Stomach smooth muscle (tissue), 2 donors: ENCODE measurements around the gene KCND3.

Source experiments
- H3K27ac ChIP-seq: one replicate; pipeline ENCODE4 v1.7.0; 2013; ENCODE audit warnings: mild to moderate bottlenecking, low read length, inconsistent platforms
- H3K27me3 ChIP-seq, 2 donors: one replicate each; pipeline ENCODE4 v1.7.0; 2013; ENCODE audit warnings: low read length in 2 of 2; ENCODE audit not compliant: insufficient read depth in 2 of 2, control insufficient read depth in 1 of 2
- H3K36me3 ChIP-seq, 2 donors: one replicate each; pipeline ENCODE4 v1.7.0; 2013; ENCODE audit warnings: low read length in 2 of 2; ENCODE audit not compliant: control insufficient read depth in 2 of 2, insufficient read depth in 2 of 2
- H3K4me1 ChIP-seq: one replicate; pipeline ENCODE4 v1.7.0; 2013; ENCODE audit warnings: low read length; ENCODE audit not compliant: control insufficient read depth, insufficient read depth
- H3K4me3 ChIP-seq, 2 donors: one replicate each; pipeline ENCODE4 v1.7.0; 2013; ENCODE audit warnings: low read length in 2 of 2
- H3K9ac ChIP-seq, 2 donors: one replicate each; pipeline ENCODE4 v1.7.0; 2013; ENCODE audit warnings: low read length in 2 of 2, mild to moderate bottlenecking in 1 of 2
- H3K9me3 ChIP-seq, 2 donors: one replicate each; pipeline ENCODE4 v1.7.0; 2013; ENCODE audit warnings: low read length in 2 of 2; ENCODE audit not compliant: control insufficient read depth in 2 of 2
- donor health status: healthy.
- donor health status: Pancreatic carcinoma.

Gene KCND3

GRCh38 chr1:111976332-111976731, 13.1 kb downstream of the KCND3 start:
- H3K9me3 ChIP-seq, result no peaks in the 10 kb centered on the region
- no peak overlapping the region for H3K9ac ChIP-seq
- no peak overlapping the region for H3K27ac ChIP-seq
- no peak overlapping the region for H3K4me3 ChIP-seq
- peaks cover 10 to 13% of the 10 kb centered on the region in 2 donors for H3K36me3 ChIP-seq
- peaks cover 0 to 2% of the 10 kb centered on the region in 2 donors for H3K27me3 ChIP-seq
- H3K4me1 ChIP-seq, result peaks cover 3% of the 10 kb centered on the region

- Histone ChIP-seq H3K4me3 (no peak overlapping the region), H3K36me3 (peaks cover 0 to 9% of the 10 kb centered on the region in 2 donors), H3K4me1 (peaks cover 13% of the 10 kb centered on the region), H3K9ac (no peak overlapping the region), H3K9me3 (no peaks in the 10 kb centered on the region), H3K27me3 (peaks cover 0 to 2% of the 10 kb centered on the region in 2 donors), H3K27ac (no peak overlapping the region)
Observed at GRCh38 chr1:111973150-111973790, 16.2 kb downstream of the KCND3 start.

GRCh38 chr1:111971396-111971795, 18.1 kb downstream of the KCND3 start:
- peaks cover 25% of the 10 kb centered on the region for H3K4me1 ChIP-seq
- H3K36me3 ChIP-seq, result peaks cover 0 to 4% of the 10 kb centered on the region in 2 donors
- H3K27me3 ChIP-seq, result no peaks in the 10 kb centered on the region
- H3K9ac ChIP-seq, result no peak overlapping the region
- no peak overlapping the region for H3K4me3 ChIP-seq
- no peak overlapping the region for H3K27ac ChIP-seq
- no peaks in the 10 kb centered on the region for H3K9me3 ChIP-seq

GRCh38 chr1:111968511-111968910, 21.0 kb downstream of the KCND3 start:
- Histone ChIP-seq H3K27ac (no peak overlapping the region), H3K4me1 (peaks cover 44% of the 10 kb centered on the region), H3K9ac (no peak overlapping the region), H3K27me3 (no peaks in the 10 kb centered on the region), H3K9me3 (no peaks in the 10 kb centered on the region), H3K36me3 (no peaks in the 10 kb centered on the region), H3K4me3 (no peak overlapping the region)

- Histone ChIP-seq H3K27ac (peak overlapping the region; percentile 31), H3K36me3 (no peaks in the 10 kb centered on the region), H3K4me3 (no peak overlapping the region), H3K9ac (peak overlapping the region in 1 of 2 donors; percentile 21), H3K9me3 (no peaks in the 10 kb centered on the region), H3K27me3 (no peaks in the 10 kb centered on the region), H3K4me1 (peaks cover 44% of the 10 kb centered on the region)
Observed at GRCh38 chr1:111967886-111968285, 21.6 kb downstream of the KCND3 start.

- Histone ChIP-seq H3K9ac (no peak overlapping the region), H3K9me3 (no peaks in the 10 kb centered on the region), H3K4me1 (peaks cover 44% of the 10 kb centered on the region), H3K27ac (peak overlapping the region; percentile 31), H3K36me3 (no peaks in the 10 kb centered on the region), H3K27me3 (no peaks in the 10 kb centered on the region), H3K4me3 (no peak overlapping the region)
Observed at GRCh38 chr1:111967067-111967690, 22.3 kb downstream of the KCND3 start.

- Histone ChIP-seq H3K27ac (no peak overlapping the region), H3K4me3 (no peak overlapping the region), H3K9ac (no peak overlapping the region), H3K27me3 (no peaks in the 10 kb centered on the region), H3K4me1 (peaks cover 47% of the 10 kb centered on the region), H3K9me3 (no peaks in the 10 kb centered on the region), H3K36me3 (no peaks in the 10 kb centered on the region)
Observed at GRCh38 chr1:111965781-111966443, 23.6 kb downstream of the KCND3 start.

GRCh38 chr1:111963985-111964738, 25.3 kb downstream of the KCND3 start:
- Histone ChIP-seq H3K9me3 (no peaks in the 10 kb centered on the region), H3K4me3 (no peak overlapping the region), H3K9ac (no peak overlapping the region), H3K27me3 (no peaks in the 10 kb centered on the region), H3K27ac (no peak overlapping the region), H3K36me3 (no peaks in the 10 kb centered on the region), H3K4me1 (peaks cover 50% of the 10 kb centered on the region)

GRCh38 chr1:111961773-111962565, 27.5 kb downstream of the KCND3 start:
- Histone ChIP-seq H3K4me1 (peaks cover 43% of the 10 kb centered on the region), H3K36me3 (no peaks in the 10 kb centered on the region), H3K9ac (no peak overlapping the region), H3K4me3 (no peak overlapping the region), H3K27me3 (no peaks in the 10 kb centered on the region), H3K27ac (no peak overlapping the region), H3K9me3 (no peaks in the 10 kb centered on the region)

- Histone ChIP-seq H3K4me1 (peaks cover 52% of the 10 kb centered on the region), H3K4me3 (no peak overlapping the region), H3K9ac (no peak overlapping the region), H3K9me3 (no peaks in the 10 kb centered on the region), H3K36me3 (no peaks in the 10 kb centered on the region), H3K27ac (no peak overlapping the region), H3K27me3 (no peaks in the 10 kb centered on the region)
Observed at GRCh38 chr1:111961016-111961415, 28.5 kb downstream of the KCND3 start.
